Heart left ventricle (tissue), 16 donors: Measurements from ENCODE around the gene DUSP1. TPM values are rescaled to one million over a fixed set of nuclear protein-coding genes. Genes with fewer than 3 reads are reported as not detected.
A peak's percentile ranks its signal among the peaks of the same experiment; 100 is the strongest.

ENCODE experiments used
- ATAC-seq, 4 donors: fragments of 200-7000 bp; cut with Tn5 transposase; one replicate each; pipeline ENCODE4 v1.9.1; 2020 to 2022; ENCODE audit warnings: moderate library complexity in 4 of 4, mild to moderate bottlenecking in 3 of 4, moderate number of reproducible peaks in 1 of 4
- DNase-seq, 5 donors: peaks; one replicate each; pipeline ENCODE4 v3.0.0-alpha.2; 2020
- H3K27ac ChIP-seq, 12 donors: fragments of 200-600 bp; sonication (generic) in 4 of 12; one replicate each; pipeline versions ENCODE4 v1.5.0 to v1.8.0; 2016 to 2022; ENCODE audit warnings: mild to moderate bottlenecking in 2 of 12
- H3K27me3 ChIP-seq, 9 donors: fragments of 200-600 bp; sonication (generic) in 2 of 9; one replicate each; pipeline versions ENCODE4 v1.5.1 to v1.8.0; 2016 to 2022; ENCODE audit warnings: mild to moderate bottlenecking in 3 of 9
- H3K36me3 ChIP-seq, 9 donors: fragments of 200-600 bp; sonication (generic) in 2 of 9; one replicate each; pipeline versions ENCODE4 v1.5.0 to v1.8.0; 2018 to 2022; ENCODE audit warnings: mild to moderate bottlenecking in 2 of 9
- H3K4me1 ChIP-seq, 12 donors: fragments of 200-600 bp; sonication (generic) in 4 of 12; one replicate each; pipeline versions ENCODE4 v1.5.0 to v1.8.0; 2016 to 2022; ENCODE audit warnings: mild to moderate bottlenecking in 3 of 12
- H3K4me3 ChIP-seq, 12 donors: fragments of 200-600 bp; sonication (generic) in 4 of 12; one replicate each; pipeline versions ENCODE4 v1.5.0 to v1.8.0; 2017 to 2022; ENCODE audit warnings: mild to moderate bottlenecking in 9 of 12, moderate library complexity in 4 of 12
- H3K9me3 ChIP-seq, 12 donors: fragments of 200-600 bp; sonication (generic) in 4 of 12; one replicate each; pipeline versions ENCODE4 v1.5.0 to v1.8.0; 2016 to 2022; ENCODE audit warnings: mild to moderate bottlenecking in 1 of 12
- POLR2A ChIP-seq, 2 donors: fragments of 450-650 bp; IDR thresholded peaks; one replicate each; pipeline ENCODE4 v1.6.1; 2017; ENCODE audit warnings: antibody characterized with exemption in 2 of 2, mild to moderate bottlenecking in 2 of 2, moderate library complexity in 2 of 2
- WGBS, 4 donors: extraction: QIAGEN DNeasy Blood & Tissue Kit in 2 of 4; methylation state at CpG; one replicate each; pipeline versions ENCODE4 v1.1.5 to v1.1.7; 2013 to 2018; 5-methylcytosine and 5-hydroxymethylcytosine counted together
- intact Hi-C, 10 donors: fragments of 100-400 bp; cut with DNase I; formaldehyde crosslinking; loops; one replicate each; pipeline versions ENCODE4 v1.11.1 to v1.14.2; 2022
- polyA plus RNA-seq, 2 donors: library from polyadenylated mRNA; stranded (reverse); fragments of 200-250 nt; gene quantifications; one replicate each; pipeline ENCODE4 v1.2.3, GENCODE V29; 2013
- total RNA-seq, 9 donors: library from RNA; depleted of rRNA in 2 of 9; stranded (reverse); fragments of >200 nt in 2 of 9; fragmentation: NEBNext Ultra II Directional in 3 of 9; extraction: Animal tissue kit (Norgen Biotek cat#: 25700) in 3 of 9; gene quantifications; one replicate each; pipeline versions ENCODE4 v1.1.0 to v1.2.4, GENCODE V29; 2016 to 2023
- TF ChIP-seq, protein P1 (sequence below), 12 donors: fragments of 200-600 bp; sonication (generic) in 4 of 12; IDR thresholded peaks; one replicate each; pipeline versions ENCODE4 v1.5.0 to v1.8.0; 2018 to 2022; ENCODE audit warnings: antibody characterized with exemption in 12 of 12, mild to moderate bottlenecking in 5 of 12
- donor health status: ischemic (EF 13 %, LVEDD 7.1; RV severe dilation, severe dysfunction).
- donor health status: healthy with polysubstance abuse.
- donor health status: DM: no; HTN: yes; CAD: no.
- donor health status: DM: no; HTN: no; CAD: no.
- donor health status: ischemic (EF 25% LVEDD 6.9; RV normal size, moderate dysfunction).
- donor health status: ischemic (EF 25% LVEDD 5.7; RV mildly dilated, moderate dysfunction).
- donor health status: healthy.
- donor health status: DM: yes; HTN: yes; CAD: no.
- donor health status: ischemic (EF 35%, LVEDD 5.7; RV mildly dilated, moderate dysfunction).
- donor health status: nonischemic (EF 11% LVEDD 7.7; RV severe dilation, severe dysfunction).
- donor health status: DM: yes; HTN: yes; CAD: no.
- donor health status: PGD.
- donor health status: ischemic (EF 29% LVEDD 5.4; RV normal size, mild dysfunction).
- donor health status: nonischemic (EF 23%, LVEDD 6.1; RV moderate dilation, normal function).

DUSP1 gene
- total and polyA plus RNA-seq, 11 donors: 24.3 to 335 (median 78.2) TPM

DNA sequence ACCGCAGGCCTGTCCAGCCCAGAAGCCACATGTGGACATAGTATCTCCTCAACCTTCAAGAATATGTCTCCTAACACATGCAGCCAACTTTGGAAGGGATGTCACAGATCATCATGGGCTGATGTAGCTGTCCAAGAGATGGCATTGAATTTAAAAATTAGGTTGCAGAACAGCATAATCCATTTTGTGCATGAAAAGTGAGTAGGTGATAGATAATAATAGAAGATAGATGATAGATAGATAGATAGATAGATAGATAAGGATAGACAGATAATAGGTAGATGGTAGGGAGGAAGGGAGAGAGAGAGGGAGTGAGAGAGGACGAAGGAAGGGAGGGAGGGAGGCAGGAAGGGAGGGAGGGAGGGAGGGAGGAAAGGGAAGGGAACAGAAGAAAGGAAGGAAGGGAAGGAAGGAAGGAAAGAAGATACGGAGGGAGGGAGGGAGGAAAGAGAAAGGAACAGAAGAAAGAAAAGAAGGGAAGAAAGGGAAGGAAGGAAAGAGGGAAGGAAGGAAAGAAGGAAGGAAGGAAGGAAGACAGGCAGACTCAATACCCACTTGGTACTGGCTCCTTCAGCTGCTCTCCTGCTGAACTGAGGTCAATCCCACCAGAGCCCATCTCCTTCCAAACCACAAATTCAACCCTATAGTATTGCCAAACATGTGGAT is 34.2 kb upstream of the DUSP1 start:
- Histone ChIP-seq H3K9me3 (peaks cover 0 to 11% (median 0%) of the 10 kb centered on the region in 12 donors), H3K36me3 (no peaks in the 10 kb centered on the region), H3K4me1 (peaks cover 0 to 43% (median 4%) of the 10 kb centered on the region in 12 donors), H3K4me3 (no peak overlapping the region), H3K27ac (peak overlapping the region in 1 of 12 donors; percentile 87), H3K27me3 (no peaks in the 10 kb centered on the region)
- intact Hi-C loops: no loop called here
- DNase-seq (no peak), ATAC-seq (no peak)
- no peak for TF ChIP-seq POLR2A (IDR thresholded peaks at IDR 0.05)
- TF ChIP-seq, protein P1, sequence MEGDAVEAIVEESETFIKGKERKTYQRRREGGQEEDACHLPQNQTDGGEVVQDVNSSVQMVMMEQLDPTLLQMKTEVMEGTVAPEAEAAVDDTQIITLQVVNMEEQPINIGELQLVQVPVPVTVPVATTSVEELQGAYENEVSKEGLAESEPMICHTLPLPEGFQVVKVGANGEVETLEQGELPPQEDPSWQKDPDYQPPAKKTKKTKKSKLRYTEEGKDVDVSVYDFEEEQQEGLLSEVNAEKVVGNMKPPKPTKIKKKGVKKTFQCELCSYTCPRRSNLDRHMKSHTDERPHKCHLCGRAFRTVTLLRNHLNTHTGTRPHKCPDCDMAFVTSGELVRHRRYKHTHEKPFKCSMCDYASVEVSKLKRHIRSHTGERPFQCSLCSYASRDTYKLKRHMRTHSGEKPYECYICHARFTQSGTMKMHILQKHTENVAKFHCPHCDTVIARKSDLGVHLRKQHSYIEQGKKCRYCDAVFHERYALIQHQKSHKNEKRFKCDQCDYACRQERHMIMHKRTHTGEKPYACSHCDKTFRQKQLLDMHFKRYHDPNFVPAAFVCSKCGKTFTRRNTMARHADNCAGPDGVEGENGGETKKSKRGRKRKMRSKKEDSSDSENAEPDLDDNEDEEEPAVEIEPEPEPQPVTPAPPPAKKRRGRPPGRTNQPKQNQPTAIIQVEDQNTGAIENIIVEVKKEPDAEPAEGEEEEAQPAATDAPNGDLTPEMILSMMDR (IDR thresholded peaks at IDR 0.05): no peak
- WGBS, 4 donors: 72 to 78% (median 73%) methylated on average over 3 of the region's 3 CpGs

GRCh38 chr5:172802567-172803176 is 31.7 kb upstream of the DUSP1 start:
- 90 to 92% (median 91%) methylated on average over 4 of the region's 4 CpGs for WGBS, 4 donors
- Histone ChIP-seq H3K9me3 (no peaks in the 10 kb centered on the region), H3K4me1 (peaks cover 0 to 65% (median 4%) of the 10 kb centered on the region in 12 donors), H3K27ac (no peak overlapping the region), H3K4me3 (no peak overlapping the region), H3K36me3 (no peaks in the 10 kb centered on the region), H3K27me3 (no peaks in the 10 kb centered on the region)
- no peak for DNase-seq
- ATAC-seq: no peak
- intact Hi-C loops: no loop called here
- TF ChIP-seq, protein P1 (IDR thresholded peaks at IDR 0.05): no peak
- TF ChIP-seq POLR2A (IDR thresholded peaks at IDR 0.05): no peak

- intact Hi-C loops: no loop called here
- H3K27ac ChIP-seq: no peak overlapping the region
- 96 to 100% (median 98%) methylated on average over 2 of the region's 2 CpGs for WGBS, 4 donors
- H3K4me1 ChIP-seq: peaks cover 0 to 67% (median 4%) of the 10 kb centered on the region in 12 donors
- no peak for ATAC-seq
- no peak overlapping the region for H3K4me3 ChIP-seq
- no peak for DNase-seq
- no peaks in the 10 kb centered on the region for H3K27me3 ChIP-seq
- no peaks in the 10 kb centered on the region for H3K36me3 ChIP-seq
- H3K9me3 ChIP-seq: no peaks in the 10 kb centered on the region
- no peak for TF ChIP-seq POLR2A (IDR thresholded peaks at IDR 0.05)
- TF ChIP-seq, protein P1 (IDR thresholded peaks at IDR 0.05): no peak
These were observed 31.1 kb upstream of the DUSP1 start for GRCh38 chr5:172802112-172802511.

- Histone ChIP-seq H3K27me3 (no peaks in the 10 kb centered on the region), H3K9me3 (no peaks in the 10 kb centered on the region), H3K4me3 (no peak overlapping the region), H3K36me3 (no peaks in the 10 kb centered on the region), H3K27ac (peak overlapping the region in 1 of 12 donors; percentile 86), H3K4me1 (peaks cover 0 to 70% (median 0%) of the 10 kb centered on the region in 12 donors)
- 74 to 84% (median 80%) methylated on average over 4 of the region's 4 CpGs for WGBS, 4 donors
- ATAC-seq (peak in 1 of 4 donors; percentile 59), DNase-seq (no peak)
- TF ChIP-seq, protein P1 (IDR thresholded peaks at IDR 0.05): no peak
- no peak for TF ChIP-seq POLR2A (IDR thresholded peaks at IDR 0.05)
- intact Hi-C loops: no loop called here
These were observed 30.2 kb upstream of the DUSP1 start for GRCh38 chr5:172801179-172801671.
